ENCODE measurements around the gene DDHD1.

- no peak for TF ChIP-seq POLR2AphosphoS5 (IDR thresholded peaks at IDR 0.05; ENCODE audit: low read depth)
- no peak for TF ChIP-seq CTCF (IDR thresholded peaks at IDR 0.05; ENCODE audit: insufficient read depth, low read length)
These were observed 146.1 kb downstream of the DDHD1 start for GRCh38 chr14:53006931-53007562.

All from HL-60 (cell line).